Head of caudate nucleus (tissue), 42 donors: Measurements from ENCODE around the gene MUC2.
A peak's percentile ranks its signal among the peaks of the same experiment; 100 is the strongest.
"Not testable (repeated sequence)": the region's sequence is repeated elsewhere in the genome, so short reads cannot be mapped to it uniquely, and the experiment has no call there.

ENCODE experiments used
- DNase-seq, 42 donors: peaks; one replicate each; pipeline versions ENCODE4 v3.0.0 to v3.0.0-alpha.2; 2020 to 2021; ENCODE audit warnings: mixed read lengths in 7 of 42
- intact Hi-C: fragments of 100-400 bp; cut with DNase I; formaldehyde crosslinking; loops from one replicate; pipeline ENCODE4 v1.15.0; 2022

The MUC2 gene

DNA sequence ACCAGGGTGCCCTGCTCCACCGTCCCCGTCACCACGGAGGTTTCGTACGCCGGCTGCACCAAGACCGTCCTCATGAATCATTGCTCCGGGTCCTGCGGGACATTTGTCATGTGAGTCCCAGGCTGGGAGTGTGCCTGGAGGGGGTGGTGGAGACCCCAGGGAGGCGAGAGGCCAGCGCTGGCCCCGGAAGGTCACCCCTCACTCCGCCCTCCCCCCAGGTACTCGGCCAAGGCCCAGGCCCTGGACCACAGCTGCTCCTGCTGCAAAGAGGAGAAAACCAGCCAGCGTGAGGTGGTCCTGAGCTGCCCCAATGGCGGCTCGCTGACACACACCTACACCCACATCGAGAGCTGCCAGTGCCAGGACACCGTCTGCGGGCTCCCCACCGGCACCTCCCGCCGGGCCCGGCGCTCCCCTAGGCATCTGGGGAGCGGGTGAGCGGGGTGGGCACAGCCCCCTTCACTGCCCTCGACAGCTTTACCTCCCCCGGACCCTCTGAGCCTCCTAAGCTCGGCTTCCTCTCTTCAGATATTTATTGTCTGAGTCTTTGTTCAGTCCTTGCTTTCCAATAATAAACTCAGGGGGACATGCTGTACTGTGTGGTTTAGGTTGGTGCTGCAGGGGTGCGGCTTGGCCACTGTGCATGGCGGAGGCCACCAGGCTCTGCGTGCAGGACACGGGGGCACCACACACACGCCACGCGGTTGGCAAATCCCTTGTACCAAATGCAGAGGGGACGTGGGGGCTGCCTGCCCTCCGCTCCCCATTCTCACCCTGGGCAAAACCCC is 35.4 kb downstream of the MUC2 start:
- no peak for DNase-seq
- intact Hi-C loops, result no loop called here

DNA sequence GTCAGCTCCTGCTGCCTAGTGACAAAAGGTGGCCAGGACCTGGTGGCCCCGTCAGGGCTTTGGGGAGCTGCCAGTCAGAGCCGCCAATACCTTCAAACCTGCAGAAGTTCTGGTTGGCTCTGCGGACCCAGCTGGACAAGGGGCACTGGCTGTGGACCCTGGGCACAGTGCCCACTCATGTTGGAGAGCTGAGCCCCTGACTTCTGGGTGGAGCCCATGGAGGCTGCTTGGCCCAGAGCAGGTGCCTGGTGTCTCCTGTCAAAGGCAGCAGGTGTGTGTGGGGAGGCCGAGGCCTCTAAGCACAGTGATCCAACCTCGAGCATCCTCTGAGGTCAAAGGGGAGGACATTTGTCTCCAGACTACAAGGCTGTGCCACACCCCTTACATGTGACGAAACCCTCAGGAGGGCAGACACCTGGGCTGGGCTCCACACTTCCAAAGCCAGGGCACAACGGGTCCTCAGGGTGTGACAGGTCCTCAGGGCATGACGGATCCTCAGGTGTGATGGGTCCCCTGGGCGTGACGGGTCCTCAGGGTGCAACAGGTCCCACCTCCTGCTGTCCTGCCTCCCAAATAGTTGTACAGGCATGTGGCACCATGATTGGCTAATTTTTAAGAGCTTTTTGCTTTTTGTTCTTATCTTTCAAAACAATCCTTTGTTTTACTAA is 37.0 kb downstream of the MUC2 start:
- intact Hi-C loops, result no loop called here
- DNase-seq, result peak in 3 of 42 donors; percentile 2 to 15 (median 2)

DNA sequence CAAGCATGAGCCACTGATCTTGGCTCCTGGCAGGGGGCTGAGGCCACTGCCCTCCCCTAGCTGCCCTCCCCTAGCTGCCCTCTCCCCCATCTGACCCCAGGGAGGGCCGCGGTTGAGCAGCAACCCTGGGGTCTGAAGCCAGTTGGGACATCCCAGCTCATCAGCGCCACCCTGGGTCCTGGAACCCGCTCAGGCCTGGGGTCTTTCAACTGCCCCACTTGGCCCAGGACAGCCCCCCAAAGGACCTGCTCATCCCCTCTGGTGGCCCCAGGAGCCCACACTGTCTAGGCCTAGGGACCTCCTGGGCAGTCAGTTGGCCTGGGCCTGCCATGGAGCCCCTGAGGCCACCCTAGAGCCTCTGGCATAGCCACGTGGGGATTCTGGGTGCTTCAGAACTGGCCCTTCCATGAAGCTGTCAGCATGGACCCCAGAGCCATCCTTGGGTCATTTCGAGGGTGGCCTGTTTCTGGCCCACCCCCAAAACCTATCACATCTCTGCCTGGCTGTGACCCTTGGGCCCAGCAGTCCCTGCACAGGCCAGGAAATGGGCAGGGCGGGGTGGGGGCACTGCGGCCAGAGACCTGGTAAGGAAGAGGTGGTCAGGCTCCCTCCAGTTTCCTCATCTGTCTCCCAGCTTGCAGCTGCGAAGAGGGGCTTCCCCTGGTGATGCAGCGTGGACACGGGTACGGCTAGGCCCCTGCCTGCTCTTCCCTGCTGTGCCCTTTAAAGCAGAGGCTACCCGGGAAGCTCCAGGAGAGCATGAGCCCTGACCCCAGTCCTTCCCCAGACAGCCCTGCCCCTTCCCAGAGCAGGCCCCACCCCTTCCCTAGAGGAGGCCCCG is 37.9 kb downstream of the MUC2 start:
- intact Hi-C loops, result no loop called here
- peak in 2 of 42 donors; percentile 3 to 8 for DNase-seq

DNA sequence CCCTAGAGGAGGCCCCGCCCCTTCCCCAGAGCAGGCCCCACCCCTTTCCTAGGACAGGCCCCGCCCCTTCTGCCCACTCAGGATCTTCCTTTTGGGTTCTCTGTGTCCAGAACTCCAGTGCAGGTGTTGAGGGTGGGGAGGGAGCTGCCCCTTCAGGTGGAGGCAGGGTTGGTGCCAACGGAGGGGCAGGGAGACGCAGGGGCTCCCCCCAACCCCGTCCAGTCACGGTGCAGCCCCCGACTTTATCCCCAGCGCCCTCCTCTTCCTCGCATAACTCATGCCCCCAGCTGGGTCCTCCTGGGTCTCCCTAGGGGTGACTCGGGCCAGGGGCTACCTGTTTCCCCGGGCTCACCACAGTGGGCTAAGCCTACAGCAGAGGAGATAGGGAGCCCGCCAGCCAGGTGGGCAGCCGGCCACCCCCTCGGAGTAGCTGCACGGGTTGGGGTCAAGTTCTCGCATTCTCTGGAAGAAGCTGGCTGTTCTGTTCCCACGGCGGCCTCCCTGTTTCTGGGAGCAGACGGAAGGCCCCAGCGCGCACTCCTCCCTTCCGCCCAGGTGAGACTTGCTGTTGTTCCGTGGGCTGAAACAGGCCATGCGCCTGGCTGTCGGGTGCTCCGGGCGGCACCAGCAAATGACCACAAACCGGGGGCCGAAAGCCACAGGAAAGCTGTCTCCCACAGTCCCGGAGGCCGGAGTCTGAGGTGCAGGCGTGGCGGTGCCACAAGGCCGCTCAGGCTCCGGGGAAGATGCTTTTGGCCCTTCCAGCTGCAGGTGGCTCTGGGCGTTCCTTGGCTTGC is 38.9 kb downstream of the MUC2 start:
- intact Hi-C loops, result no loop called here
- peak in 2 of 42 donors; percentile 5 to 26 for DNase-seq

DNA sequence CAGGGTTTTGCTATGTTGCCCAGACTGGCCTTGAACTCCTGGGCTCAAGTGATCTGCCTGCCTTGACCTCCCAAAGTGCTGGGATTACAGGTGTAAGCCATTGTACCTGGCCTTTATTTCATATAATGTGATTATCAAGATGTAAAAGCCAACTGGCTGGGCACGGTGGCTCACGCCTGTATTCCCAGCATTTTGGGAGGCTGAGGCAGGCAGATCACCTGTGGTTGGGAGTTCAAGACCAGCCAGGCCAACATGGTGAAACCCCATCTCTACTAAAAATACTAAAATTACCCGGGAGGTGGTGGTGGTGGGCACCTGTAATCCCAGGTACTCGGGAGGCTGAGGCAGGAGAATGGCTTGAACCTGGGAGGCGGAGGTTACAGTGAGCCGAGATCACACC is 40.6 kb downstream of the MUC2 start:
- DNase-seq, result peak in 5 of 42 donors; percentile 1 to 27 (median 6)
- intact Hi-C loops, result not testable (repeated sequence)

DNA sequence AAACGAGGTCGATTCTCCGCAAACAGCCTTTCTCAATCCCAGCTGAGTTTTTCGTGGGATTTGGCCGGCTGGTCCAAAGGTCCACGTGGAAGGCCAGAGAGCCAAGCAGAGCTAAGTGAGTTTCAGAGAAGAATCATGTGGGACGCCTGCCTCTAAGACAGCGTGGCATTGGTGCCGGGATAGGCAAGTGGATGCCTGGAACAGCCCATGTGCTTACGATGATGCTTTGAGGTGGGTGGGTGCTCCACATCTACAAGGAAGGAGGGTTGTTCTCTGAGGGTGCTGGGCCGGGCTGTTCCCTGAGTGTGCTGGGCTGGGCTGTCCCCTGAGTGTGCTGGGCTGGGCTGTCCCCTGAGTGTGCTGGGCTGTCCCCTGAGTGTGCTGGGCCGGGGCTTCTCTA is 41.4 kb downstream of the MUC2 start:
- intact Hi-C loops, result no loop called here
- DNase-seq, result peak in 6 of 42 donors; percentile 2 to 31 (median 12)

DNA sequence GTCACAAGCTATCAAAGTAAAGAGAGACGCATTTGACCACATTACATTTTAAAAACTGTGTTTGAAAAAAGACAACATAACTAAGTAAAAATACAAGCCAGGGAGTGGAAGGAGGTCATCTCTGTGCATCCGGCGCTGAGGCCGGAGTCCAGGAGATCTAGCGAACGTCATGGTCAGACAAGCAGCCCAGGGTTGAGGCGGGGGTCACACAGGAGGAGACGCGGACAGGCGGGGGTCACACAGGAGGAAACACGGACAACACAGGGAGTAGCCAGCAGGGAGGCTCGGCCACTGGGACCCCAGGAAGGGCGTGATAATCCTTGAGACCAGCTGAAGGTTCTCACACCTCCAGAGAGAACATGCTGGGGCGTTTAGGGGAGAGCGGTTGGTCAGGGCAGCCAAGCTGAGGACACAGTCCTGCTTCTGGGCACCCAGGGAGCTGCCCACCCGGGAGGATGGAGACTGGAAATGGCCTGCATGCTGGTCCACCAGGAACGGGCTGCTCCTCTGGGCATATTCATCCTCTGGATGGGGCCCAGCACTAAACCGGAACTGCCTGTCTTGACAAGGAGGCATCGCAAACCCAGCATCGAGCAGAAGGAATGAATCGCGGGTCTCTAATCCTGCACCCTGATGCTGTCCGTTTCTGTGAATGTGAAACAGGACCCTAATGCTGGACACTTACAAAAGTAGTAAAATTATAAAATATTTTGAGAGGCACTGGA is 42.2 kb downstream of the MUC2 start:
- intact Hi-C loops, result no loop called here
- peak in 7 of 42 donors; percentile 5 to 38 (median 13) for DNase-seq

DNA sequence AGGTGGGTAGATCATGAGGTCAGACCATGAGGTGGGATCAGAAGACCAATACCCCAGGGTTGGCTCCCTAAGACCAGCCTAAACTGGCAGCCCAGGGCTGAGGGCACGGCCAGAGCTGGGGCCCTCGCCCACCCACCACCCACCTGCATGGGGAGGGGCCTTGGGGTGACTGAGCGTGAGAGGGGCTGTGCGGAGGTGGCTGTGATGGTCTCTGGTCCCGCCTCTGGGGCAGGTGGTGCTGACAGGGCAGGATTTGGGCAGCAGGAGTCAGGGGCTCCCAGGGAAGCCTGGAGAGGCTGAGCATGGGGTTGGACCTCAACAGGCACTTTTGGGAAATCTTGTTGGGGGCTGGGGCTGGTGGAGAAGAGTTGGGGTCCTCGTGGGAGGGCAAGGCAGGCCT is 43.3 kb downstream of the MUC2 start:
- DNase-seq, result peak in 6 of 42 donors; percentile 0 to 22 (median 5)
- intact Hi-C loops, result no loop called here

DNA sequence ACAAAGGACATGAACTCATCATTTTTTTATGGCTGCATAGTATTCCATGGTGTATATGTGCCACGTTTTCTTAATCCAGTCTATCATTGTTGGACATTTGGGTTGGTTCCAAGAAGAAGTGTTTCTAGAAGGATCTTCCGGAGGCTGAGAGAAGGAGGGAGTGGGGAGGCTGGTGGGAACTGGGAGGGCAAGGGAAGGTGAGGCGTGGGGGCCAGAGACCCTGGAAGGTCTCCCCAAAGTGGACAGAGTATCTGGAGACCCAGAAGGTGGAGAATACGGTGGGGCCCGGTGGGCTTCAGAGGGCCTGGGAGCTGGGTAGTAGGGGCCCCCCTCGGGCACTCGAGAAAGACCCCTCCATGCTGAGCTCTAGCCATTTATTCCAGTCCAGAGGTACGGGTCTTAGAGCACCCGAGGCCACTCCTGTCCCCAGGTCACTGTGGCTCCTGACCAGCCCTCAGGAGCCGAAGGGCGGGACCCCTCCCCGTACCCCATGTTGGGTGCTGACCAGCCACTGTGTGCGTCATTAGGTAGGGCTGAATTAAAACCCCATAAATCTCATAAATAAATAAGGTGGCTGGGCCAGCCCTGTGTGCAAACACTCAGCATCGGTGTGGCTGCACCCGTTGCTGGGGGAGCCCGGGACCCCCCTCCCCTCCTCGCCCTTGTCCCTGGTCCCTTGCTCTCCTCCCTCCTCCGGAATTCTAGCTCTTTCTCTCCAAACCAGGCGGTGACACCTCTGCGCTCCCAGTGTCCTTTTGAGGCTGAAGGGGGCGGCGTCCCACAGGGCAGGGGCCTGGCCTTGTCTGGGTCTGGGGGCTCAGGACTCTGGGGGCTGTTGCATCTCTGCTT is 44.3 kb downstream of the MUC2 start:
- DNase-seq, result peak in 6 of 42 donors; percentile 2 to 23 (median 8)

DNA sequence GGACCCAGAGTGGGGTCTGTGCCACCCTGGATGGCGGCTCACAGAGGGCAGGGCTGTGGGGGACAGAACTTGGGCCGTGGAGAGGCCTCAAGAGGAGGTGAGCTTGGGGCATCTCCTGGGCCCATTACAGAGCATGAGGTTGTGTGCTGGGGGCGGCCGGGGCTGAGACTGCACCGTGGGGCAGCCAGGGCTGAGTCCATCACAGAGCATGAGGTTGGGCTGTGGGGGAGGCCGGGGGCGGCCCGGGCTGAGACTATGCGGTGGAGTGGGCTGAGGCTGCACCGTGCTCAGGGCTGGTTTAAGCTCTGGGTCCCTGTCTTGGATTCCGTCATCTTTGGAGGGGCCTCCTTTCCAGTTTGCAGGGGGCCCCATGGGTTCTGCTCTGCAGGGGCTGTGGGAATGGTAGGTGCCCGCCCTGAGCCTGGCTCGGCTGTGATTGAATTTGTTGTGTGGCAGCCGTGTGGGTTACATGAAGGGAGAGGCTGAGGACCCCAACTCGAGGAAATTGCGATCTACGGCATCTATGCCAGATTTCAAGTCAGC is 45.0 kb downstream of the MUC2 start:
- intact Hi-C loops, result no loop called here
- peak in 10 of 42 donors; percentile 1 to 24 (median 7) for DNase-seq

More for the DNA sequence above, 44.3 kb downstream of the MUC2 start:
- intact Hi-C loops, result no loop called here

DNA sequence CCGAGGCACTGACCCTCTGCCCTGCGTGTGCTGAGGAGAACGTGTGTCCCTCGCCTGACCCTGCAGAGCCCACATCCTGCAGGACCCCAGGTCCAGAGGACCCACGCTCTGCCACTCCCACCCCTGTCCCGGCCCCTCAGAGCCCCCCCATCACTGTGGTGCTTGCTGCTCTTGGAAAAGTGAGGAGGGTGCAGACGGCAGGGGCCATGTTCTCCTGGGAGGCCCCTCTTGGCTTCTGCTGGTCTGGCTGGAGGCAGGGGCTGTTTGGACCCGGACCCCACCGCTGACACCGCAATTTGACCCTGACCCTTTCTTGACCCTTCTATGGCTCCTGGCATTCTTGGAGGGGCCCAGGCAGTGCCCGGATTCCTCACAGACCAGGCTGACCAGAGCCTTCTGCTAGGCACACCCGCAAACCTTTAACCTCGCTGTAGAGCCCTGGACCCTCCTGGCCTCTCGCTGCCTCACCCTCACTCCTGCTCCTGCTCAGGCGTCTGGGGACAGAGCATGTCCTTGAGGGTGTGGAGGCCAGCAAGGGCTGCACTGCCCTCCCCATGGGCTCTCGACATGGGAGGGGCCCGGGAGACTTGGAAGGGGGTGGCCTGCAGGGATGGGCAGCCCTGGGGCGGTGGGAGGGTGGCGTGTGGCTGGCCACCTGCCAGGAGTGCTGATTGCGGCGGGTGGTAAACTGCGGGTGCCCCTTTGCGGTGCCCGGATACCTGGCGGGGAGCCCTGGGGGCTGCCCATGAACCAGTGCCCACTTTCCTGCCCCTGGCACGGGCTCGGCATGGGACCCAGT is 46.1 kb downstream of the MUC2 start:
- peak in 10 of 42 donors; percentile 0 to 20 (median 6) for DNase-seq
- intact Hi-C loops, result no loop called here

DNA sequence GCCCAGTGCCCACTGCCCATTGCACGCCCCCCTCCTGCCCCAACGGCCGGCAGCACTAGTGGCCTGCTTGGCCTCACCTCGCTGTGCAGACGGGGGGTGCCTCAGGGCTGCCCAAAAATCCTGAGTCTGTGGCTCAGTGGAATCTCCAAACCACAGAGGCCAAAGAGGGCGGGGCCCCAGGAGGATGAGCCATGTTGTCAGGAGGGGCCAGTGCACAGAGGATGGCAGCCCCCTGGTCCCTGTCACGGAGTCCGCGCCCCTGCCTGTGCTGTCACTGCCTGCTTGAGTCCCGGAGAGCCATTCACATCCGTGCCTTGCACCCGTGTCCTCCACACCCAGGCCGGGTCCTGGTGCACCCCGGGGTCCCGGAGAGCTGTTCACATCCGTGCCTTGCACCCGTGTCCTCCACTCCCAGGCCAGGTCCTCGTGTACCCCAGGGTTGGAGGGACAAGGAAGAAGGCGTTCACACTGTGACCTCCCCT is 46.7 kb downstream of the MUC2 start:
- intact Hi-C loops, result no loop called here
- DNase-seq, result peak in 9 of 42 donors; percentile 2 to 29 (median 8)

DNA sequence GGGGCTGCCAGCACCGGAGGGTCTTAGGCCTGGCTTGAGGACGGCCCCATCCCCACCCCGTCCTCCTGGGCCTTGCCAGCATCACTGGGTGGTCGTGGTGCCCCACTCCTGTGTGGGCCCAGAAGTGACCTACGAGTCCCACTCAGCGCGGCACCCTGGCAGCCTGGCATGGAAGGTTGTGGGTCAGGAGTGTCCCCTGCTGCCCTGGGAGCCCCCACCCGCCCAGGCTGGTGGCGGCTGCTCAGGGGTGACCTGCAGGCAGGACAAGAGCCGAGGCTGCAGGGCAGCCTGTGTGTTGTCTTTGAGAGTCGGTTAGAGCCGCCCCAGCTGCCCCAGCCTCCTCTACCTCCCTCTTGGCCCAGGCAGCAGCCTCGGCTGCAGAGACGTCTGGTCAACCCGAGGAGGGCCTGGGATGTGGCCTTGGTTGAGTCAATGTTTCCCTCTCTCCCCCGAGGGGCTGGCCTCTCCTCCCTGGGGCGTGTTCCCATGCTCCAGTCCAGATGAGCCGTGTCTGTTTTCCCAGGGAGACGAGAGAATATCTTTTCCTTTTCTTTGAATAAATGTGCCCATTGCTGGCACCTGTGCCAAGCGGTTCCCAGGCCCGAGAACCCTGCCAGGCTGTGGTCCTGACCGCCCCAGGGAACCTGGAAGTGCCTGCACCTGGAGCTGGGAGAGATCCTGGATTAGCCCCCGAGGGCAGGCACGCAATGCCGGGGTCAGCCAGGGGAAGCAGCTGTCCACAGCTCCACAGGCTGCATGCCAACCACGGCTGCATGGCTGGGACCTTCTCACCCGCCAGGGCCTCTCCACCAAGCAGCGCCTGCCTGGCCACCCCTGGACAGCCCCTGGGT is 47.4 kb downstream of the MUC2 start:
- peak in 13 of 42 donors; percentile 3 to 39 (median 10) for DNase-seq
- intact Hi-C loops, result no loop called here

DNA sequence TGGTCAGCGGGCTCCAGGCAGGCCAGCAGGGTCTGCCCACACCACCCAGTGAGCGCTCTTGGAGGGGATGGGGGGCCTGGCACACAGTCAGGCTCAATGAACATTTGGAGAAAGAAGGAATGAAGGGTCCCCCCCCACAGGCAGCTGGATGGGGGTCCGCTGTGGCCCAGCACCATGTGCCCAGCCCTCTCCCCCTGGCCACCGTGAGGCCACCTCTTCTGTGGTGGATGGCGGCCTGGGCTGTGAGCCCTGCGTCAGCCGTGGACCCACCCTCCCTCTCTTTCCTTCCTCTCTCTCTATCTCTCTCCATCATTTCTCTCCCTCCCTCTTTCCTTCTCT is 48.0 kb downstream of the MUC2 start:
- intact Hi-C loops, result no loop called here
- DNase-seq, result peak in 5 of 42 donors; percentile 1 to 18 (median 2)

DNA sequence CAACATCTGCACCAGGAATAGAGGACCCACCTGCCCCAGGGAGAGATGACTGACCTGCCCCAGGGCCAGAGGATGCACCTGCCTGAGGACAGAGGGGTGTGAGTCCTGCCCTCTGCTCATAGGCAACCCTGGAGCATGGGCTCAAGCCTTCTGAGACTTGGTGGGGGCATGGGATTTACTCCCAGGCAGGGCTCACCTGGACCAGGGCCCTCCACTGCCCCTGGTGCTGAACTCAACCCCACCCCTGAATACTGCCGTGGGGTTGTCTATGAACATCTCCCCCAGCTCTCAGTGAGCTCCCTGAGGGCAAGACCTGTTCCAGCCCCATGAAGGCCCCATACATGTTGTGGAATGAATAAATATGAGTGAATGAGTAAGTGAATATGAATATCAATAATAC is 49.3 kb downstream of the MUC2 start:
- intact Hi-C loops, result no loop called here
- peak in 4 of 42 donors; percentile 1 to 4 (median 2) for DNase-seq
